GM19025 (cell line): ENCODE data around the gene ZNF91.
"Not testable (repeated sequence)": the region's sequence is repeated elsewhere in the genome, so short reads cannot be mapped to it uniquely, and the experiment has no call there.

Source experiments
- ATAC-seq: cut with Tn5 transposase; IDR thresholded peaks from one replicate; pipeline ENCODE4 v1.9.1; 2021; ENCODE audit warnings: mild to moderate bottlenecking, low read depth, moderate library complexity; ENCODE audit not compliant: unreplicated experiment

ZNF91 gene

DNA sequence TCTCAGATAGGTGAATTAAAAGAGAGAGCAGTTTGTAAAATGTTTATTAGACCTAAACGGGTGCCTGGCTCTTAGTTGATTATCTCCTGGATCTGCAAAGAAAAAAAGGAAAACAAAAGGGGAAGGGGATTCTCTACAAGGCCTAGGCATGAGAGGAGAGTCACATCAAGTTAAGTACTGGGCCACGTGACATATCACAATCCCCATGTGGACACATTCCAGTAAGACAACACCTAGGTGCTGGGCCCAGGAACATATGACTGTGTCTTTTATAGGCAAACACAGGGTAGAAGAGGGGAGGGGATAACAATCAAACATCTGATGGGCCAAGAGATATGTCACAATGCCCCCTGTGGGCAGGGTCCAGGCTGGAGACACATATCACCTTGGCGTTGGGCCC lies 4.2 kb upstream of the ZNF91 start:
- no peak for ATAC-seq

DNA sequence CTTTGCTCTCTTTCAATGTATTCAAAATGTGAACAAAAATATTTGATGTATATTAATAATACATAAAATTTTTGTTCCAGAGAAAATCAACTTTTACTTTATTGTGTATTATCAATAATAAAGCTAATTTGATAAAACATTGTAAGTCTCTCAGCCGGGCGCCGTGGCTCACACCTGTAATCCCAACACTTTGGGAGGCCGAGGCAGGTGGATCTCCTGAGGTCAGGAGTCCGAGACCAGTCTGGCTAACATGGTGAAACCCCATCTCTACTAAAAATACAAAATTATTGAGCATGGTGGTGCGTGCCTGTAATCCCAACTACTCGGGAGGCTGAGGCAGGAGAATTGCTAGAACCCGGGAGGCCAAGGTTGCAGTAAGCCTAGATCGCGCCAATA lies 449 bp upstream of the ZNF91 start:
- ATAC-seq, result not testable (repeated sequence)

DNA sequence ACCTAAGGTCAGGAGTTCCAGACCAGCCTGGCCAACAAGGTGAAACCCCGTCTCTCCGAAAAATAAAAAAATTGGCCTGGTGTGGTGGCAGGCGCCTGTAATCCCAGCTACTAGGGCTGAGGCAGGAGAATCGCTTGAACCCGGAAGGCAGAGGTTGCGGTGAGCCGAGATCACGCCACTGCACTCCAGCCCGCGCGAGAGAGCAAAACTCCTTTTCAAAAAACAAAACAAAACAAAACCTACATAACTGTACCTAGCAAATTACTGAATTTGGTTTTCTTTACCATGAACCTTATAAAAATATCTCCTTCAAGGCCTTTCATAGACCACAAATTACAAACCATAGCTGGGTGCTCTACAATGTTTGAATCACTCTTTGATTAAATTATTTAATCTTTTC lies 760 bp downstream of the ZNF91 start:
- ATAC-seq, result no peak

DNA sequence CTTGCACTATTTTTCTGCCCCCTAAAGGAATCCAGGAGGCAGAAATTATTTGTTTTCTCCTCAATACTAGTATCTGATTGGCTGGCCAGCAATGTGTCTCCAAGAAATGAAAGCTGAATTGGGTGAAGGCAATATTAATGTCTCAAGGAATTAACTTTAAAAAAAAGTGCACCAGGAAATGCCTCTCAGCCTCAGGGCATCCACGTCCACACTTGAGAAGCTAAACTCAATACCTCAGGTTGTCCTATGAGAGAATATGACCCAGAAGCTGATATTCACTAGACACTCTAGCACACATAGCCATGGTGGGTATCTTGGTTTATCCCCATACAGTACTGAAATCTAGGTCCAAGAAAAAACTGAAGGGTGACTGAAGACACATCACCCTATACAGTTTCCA lies 2.1 kb downstream of the ZNF91 start:
- no peak for ATAC-seq

DNA sequence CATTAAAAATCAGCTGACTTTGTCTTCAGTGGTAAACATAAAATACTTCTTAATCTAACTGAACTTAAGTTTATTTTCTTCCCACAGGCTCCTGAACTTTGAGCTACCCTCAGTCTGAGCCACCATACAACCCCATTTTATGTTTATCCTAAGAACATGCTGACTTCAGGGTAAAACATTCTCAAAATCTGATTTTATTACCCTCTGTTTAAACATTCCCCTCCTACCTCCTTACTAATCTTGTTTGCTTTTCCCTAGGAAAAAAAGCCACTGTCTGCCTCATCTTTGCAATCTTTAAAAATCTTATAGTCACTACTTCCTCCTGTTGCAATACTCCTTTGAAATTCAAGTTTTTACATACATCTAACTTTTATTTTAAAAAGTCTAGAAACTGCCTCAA lies 4.0 kb downstream of the ZNF91 start:
- no peak for ATAC-seq

DNA sequence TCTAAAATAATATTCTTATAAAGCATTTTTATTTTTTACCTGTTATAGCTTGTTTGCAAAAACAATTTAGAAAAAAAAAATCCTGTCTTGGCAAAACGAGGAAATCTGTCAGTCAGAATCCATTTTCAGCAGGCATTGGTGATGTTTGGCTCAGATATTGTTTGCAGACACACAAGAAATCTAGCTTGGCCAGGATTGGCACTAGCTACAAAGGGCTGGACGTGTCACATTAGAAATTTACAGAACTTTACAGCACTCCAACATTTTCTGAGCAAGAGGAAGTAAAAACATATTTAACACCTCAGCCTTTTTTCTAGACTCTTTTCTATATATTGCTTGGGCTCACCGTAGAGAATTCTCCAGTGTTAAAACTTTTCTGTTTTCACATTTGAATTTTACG lies 9.9 kb downstream of the ZNF91 start:
- ATAC-seq, result no peak

DNA sequence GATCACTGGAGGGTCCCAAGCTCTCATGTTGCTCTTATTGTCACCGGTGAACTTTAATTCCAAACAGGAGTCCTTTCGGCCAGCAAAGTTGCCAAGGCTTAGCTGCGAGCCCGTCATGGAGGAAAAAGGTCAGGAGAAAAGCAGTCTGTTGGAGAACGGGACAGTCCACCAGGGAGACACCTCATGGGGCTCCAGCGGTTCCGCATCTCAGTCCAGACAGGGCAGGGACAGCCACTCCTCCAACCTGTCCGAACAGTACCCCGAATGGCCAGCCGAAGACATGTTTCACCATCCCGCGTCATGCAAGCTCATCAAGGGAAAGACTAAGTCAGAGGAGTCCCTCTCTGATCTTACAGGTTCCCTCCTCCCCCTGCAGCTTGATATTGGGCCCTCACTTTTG lies 10.4 kb downstream of the ZNF91 start:
- ATAC-seq, result no peak

DNA sequence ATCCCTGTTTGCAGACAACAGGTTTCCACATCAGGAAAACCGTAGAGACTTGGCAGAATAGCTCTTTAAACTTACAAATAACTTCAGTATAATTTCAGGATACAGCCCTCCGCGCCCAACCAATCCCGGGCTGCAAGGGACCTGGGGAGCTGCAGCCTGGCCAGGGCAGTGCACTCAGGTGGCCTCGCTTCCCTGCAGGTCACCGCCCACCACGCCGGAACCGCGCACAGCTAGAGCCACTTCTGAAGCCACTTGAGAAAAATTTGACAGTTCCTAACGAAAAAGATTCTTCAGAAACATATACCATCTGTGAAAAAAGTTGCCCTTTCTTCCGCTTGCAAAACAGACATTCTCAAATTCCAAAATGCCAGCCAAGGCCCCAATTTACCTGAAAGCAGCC lies 11.1 kb downstream of the ZNF91 start:
- no peak for ATAC-seq

DNA sequence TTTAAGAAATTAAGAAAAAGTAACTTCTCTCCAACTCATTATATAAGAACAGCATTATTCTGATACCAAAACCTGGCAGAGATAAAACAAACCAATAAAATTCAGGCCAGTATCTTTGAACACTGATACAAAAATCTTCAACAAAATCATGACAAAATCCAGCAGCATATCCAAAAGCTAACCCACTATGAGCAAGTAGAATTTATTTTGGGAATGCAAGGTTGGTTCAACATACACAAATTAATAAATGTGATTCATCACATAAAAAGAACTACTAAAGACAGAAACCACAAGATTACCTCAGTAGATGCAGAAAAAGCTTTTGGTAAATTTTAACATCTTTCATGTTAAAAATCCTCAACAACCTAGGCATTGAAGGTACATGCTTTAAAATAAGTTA lies 12.3 kb downstream of the ZNF91 start:
- no peak for ATAC-seq

DNA sequence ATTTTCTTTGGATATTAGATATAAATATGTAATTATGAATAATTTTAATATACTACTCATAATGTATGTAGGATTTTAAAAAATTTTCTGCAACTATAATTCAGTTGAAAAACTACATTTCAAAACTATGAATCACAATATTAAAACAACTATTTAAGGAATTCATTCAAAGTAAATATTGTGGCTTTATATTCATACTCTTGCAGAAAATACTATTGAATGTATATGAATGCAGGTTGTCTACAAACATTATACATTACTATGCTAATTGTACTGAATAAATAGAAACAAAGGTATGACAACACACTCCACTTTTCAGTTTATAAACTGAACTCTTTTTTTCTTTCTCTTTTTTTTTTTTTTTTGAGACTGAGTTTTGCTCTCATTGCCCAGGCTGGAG lies 14.2 kb downstream of the ZNF91 start:
- no peak for ATAC-seq

DNA sequence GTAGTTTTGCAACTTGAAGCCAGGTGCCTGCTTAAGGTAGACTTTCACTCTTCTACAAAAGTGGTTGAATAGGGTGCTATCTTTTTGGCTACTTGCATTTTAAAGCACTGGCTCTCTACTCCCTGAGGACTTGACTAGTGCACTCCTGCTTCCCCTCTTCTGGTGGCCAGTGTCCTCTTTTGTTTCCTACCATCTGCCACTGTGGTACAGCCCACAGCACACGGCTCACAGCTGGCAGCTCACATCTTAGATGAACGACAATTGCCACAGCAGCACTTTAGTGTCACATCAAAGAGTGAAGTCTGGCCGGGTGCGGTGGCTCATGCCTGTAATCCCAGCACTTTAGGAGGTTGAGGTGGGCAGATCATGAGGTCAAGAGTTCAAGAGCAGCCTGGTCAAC lies 15.6 kb downstream of the ZNF91 start:
- ATAC-seq, result not testable (repeated sequence)

DNA sequence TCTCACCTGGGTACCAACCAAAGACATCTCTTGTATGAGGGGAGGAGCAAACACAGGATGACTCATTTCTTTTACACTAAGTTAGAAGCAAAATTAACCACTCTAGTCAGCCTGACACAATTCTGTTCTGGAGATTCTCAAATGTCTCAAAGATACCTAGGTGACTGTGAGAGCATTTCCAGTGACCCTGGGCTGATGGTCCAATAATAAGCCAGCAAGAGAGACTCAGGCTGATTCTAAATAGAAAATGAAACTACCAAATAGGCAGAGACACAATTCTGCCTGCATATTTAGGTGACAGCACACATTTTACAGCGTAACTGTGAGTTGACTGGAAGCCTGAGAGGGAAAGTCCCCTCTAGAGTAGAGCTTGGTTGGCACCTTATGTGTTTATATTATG lies 16.3 kb downstream of the ZNF91 start:
- no peak for ATAC-seq

DNA sequence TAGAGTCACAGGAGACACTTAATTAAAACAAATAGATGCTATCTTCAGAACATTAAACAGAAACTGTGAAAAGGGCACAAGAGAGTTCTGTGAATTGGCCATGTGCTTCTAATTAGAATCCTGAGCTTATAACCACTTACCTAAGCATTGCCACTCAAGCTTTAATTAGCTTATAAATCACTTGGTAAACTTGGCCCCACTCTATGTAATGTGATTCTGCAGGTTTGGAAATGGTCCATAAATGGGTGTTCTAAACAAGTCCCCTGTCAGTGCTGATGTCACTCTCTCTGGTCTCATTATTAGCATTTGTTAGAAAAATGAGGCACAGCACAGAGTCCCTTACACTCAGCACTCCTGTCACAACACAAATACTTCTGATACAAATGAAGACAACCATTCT lies 18.0 kb downstream of the ZNF91 start:
- no peak for ATAC-seq

DNA sequence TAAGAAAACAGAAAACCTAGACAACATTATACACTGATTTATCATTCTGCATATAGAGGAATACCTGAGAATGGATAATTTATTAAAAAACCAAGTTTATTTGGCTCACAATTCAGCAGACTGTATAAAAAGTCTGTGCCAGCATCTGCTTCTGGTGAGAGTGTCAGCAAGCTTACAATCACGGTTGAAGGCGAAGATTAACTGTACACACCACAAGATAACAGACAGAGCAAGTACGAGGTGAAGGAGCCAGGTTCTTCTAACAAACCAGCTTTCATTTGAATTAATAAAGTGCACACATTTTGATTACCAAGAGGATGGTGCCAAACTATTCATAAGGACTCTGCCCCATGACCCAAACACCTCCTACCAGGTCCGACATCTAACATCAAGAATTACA lies 28.8 kb downstream of the ZNF91 start:
- ATAC-seq, result no peak

DNA sequence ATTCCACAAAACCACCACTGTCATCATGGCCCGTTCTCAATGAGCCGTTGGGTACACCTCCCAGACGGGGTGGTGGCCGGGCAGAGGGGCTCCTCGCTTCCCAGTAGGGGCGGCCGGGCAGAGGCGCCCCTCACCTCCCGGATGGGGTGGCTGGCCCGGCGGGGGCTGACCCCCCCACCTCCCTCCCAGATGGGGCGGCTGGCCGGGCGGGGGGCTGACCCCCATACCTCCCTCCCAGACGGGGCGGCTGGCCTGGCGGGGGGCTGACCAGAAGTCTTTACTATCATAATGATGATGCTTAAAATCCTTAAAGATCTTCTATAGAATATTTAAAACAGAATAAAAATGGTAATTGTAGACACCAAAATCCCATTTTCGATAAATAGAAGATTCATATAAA lies 29.2 kb downstream of the ZNF91 start:
- ATAC-seq, result not testable (repeated sequence)

DNA sequence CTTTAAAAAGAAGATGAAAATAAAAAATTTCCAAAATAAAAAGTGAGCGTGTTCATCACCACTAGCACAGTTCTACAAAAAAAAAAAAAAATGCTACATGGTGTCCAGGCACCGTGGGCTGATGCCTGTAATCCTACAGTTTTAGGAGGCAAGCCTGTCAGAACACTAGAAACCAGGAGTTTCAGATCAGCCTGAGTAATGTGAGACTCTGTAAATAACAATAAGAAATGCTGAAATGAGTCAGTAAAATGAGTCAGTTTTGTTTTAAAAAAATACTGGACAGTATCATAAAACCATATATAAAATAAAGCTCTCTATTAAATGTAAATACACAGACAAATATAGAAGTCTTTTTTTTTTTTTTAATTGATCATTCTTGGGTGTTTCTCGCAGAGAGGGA lies 30.0 kb downstream of the ZNF91 start:
- no peak for ATAC-seq

DNA sequence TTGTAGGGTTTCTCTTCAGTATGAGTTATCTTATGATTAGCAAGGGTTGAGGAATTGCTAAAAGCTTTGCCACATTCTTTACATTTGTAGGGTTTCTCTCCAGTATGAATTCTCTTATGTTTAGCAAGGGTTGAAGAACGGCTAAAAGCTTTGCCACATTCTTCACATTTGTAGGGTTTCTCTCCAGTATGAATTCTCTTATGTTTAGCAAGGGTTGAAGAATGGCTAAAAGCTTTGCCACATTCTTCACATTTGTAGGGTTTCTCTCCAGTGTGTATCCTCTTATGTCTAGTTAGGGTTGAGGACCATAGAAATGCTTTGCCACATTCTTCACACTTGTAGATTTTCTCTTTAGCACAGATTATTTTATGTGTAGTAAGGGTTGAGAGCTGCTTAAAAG lies 33.4 kb downstream of the ZNF91 start:
- ATAC-seq, result not testable (repeated sequence)

DNA sequence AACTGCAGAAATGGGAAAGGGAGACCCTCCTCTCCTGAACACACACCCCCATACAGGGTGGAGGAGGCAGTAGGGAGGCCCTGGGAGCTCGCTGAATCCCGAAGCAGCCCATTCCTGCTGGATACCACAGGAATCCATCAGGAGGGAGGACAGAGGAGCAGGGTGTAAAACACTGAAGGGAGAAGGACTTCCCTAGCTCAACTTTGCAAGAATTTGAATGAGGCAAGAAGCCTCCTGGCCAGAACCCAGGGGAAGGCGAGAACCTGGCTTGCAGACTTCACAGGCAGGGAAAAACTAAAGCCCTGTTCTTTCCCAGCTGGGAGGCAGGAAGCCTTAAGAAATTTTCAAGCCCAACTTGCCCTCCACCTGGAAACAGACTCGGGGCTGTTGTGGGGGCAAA lies 43.5 kb downstream of the ZNF91 start:
- ATAC-seq, result no peak

DNA sequence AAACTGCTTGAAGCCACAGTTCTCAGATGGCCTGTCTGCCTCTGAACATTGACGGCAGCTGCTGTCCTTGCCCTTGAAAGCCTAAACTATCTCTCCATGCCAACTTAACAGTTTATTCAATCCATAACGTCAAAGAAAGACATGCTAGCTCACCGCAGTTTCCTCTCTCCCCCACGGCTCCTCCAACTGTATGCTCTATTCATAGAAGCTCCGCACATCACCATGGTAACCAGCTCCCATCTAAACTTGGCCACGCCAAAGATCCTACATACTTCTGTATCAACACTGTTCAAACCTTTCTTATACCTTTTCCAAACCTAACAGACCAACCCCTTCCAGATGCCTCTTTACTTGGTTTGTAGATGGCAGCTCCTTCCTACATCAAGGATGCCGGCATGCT lies 48.6 kb downstream of the ZNF91 start:
- no peak for ATAC-seq

DNA sequence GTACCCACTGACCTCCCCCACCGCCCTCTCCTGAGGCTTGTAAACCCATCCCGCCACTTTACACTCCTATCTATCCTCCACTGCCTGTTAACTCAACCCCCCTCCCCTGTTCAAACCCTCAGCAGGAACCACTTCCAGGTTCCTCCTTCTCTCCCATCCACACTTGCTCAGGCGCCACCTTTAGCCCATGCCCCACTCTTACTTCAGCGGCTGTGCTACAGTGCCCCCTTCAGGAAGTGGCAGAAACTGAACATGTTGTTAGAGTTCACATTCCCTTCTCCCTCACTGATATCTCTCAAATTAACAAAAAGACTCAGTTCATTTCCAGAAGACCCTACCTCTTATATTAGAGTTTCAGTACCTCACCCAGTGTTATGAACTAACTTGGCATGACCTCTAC lies 49.4 kb downstream of the ZNF91 start:
- ATAC-seq, result no peak

DNA sequence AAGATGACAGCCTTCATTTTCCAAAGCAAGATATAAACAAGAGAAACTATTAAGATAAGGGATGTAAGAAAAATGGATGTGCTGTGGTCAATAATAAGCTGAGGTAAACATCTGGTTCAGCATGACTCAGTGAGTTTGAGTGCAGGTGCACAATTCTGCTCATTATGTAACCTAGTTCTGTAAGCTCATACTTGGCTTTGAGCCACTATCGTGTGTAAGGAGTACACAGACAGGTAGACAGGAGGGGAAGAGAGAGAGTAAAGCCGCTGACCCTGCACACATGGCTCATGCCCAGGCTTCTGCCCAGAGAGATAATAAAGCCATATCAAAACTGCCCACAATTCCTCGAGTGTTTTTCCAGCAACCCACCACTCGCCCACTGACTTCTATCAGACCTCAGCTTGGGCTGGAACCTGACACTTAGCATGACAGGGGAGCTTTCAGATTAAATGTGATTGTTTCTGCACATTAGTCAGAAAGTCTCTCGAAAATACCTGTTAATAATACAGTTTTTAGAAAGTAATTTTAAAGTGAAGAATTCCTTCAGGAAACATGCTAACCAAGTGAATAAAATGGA lies 51.7 kb downstream of the ZNF91 start:
- no peak for ATAC-seq

DNA sequence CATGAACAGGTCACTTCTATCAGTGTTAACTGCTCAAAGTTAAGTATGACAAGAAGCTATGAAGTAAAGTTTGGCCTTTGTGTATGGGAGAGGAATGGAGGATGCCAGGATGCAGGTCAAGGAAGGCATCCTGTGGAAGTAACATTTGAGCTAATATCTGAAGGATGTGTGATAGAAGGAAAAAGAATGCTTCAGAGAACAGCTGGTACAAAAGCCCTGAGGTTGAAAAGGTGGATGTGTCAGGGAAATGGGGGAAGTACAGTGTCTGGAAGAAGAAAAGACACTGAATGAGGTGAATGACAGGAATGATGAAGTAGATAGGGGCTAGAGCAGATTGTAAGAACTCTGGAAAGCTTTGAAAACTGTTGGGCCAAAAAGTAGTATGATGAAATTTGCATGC lies 67.1 kb downstream of the ZNF91 start:
- no peak for ATAC-seq

DNA sequence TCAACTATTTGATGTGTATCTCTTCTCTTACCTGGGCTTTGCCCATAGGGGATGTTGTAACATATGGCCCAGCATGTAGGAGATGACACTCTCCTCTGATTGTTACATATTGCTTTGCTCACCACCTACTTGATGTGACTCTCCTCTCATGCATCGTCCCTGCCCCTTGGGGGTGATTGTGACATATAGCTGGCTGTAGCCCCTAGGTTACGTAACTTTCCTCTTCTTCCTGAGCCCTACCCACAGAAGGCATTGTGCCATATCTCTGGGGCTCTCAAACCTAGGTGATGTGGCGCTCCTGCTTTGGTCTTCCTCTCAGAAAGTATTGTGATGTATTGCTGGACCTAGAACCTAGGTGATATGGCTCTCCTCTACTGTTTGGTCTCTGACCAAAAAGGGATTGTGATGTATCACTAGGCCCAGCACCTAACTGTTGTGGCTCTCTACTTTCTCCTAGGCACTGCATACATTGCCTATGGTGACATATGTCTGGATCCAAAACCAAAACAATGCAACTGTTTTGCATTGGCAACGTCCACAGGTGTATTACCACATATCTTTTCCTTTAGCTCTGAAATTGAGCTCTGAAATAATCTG lies 73.2 kb downstream of the ZNF91 start:
- ATAC-seq, result no peak
